H1 (cell line): ENCODE results near the gene ACADVL. TPM values are rescaled to one million over a fixed set of nuclear protein-coding genes. Genes with fewer than 3 reads are reported as not detected.
A peak's percentile ranks its signal among the peaks of the same experiment; 100 is the strongest.

ENCODE experiments used
- BRCA1 ChIP-seq: IDR thresholded peaks from 2 replicates; pipeline ENCODE4 v1.6.1; 2012; ENCODE audit warnings: low read depth, low read length, improper control_type of control experiment
- CHD7 ChIP-seq: fragments of 300-600 bp; sonication (generic); IDR thresholded peaks from 2 replicates; pipeline ENCODE4 v1.7.1; 2012; ENCODE audit warnings: low read length, moderate library complexity, mild to moderate bottlenecking, inconsistent platforms; ENCODE audit not compliant: insufficient replicate concordance
- EZH2 ChIP-seq: fragments of 200-600 bp; sonication (generic); IDR thresholded peaks from 2 replicates; pipeline ENCODE4 v1.7.1; 2012; ENCODE audit warnings: low read depth, mild to moderate bottlenecking, moderate library complexity, low read length, inconsistent platforms; ENCODE audit not compliant: severe bottlenecking
- MAX ChIP-seq: IDR thresholded peaks from 2 replicates; pipeline ENCODE4 v1.6.1; 2012; ENCODE audit warnings: inconsistent platforms
- NRF1 ChIP-seq: IDR thresholded peaks from 2 replicates; pipeline ENCODE4 v1.6.1; 2011; ENCODE audit warnings: mild to moderate bottlenecking, low read depth, low read length, improper control_type of control experiment
- PHF8 ChIP-seq: fragments of 200-600 bp; sonication (generic); conservative IDR thresholded peaks from 2 replicates; pipeline ENCODE4 v1.7.1; 2012; ENCODE audit warnings: low read depth, mild to moderate bottlenecking, inconsistent platforms, low read length, moderate library complexity
- RAD21 ChIP-seq, 2 experiments: IDR thresholded peaks in 1 of 2; conservative IDR thresholded peaks in 1 of 2; 2 replicates each; pipeline ENCODE4 v1.6.1; 2011; ENCODE audit warnings: low read depth in 2 of 2, low read length in 2 of 2, improper control_type of control experiment in 1 of 2, inconsistent platforms in 1 of 2, mild to moderate bottlenecking in 1 of 2, moderate library complexity in 1 of 2
- SUZ12 ChIP-seq: fragments of 200-600 bp; sonication (generic); IDR thresholded peaks from 2 replicates; pipeline ENCODE4 v1.6.1; 2012; ENCODE audit warnings: mild to moderate bottlenecking, inconsistent platforms, low read length, moderate library complexity, mixed read lengths
- TCF12 ChIP-seq: IDR thresholded peaks from 2 replicates; pipeline ENCODE4 v1.6.1; 2011; ENCODE audit warnings: low read depth, mild to moderate bottlenecking, low read length
- polyA plus RNA-seq, 7 experiments: library from polyadenylated mRNA; depleted of rRNA in 3 of 7; stranded (reverse) in 5 of 7; unstranded in 2 of 7; fragments of >200 nt in 5 of 7; fragments of 200-250 nt in 2 of 7; gene quantifications; 1 replicate in 5 of 7; 2 replicates in 1 of 7; 4 replicates in 1 of 7; pipeline versions ENCODE4 v1.2.1 to v1.2.3, GENCODE V29; 2011 to 2013; ENCODE audit warnings: missing spikeins in 2 of 7, mixed read lengths in 2 of 7
- total RNA-seq: library from RNA; stranded (reverse); fragmentation: NEBNext Ultra II Directional; extraction: Animal tissue kit (Norgen Biotek cat#: 25700); gene quantifications from 2 replicates; pipeline ENCODE4 v1.2.1, GENCODE V29; 2021

The ACADVL gene
- total and polyA plus RNA-seq, 2 of the 8 experiments (the other 6 are each of a cell fraction or from before 2014, with no cell fraction given): 181 to 231 TPM

GRCh38 chr17:7234083-7234951, 14.6 kb downstream of the ACADVL start, which contains the start of gene DVL2 (continued):
- TF ChIP-seq TCF12: no peak
- TF ChIP-seq CHD7: no peak
- no peak for TF ChIP-seq SUZ12
- no peak; a peak in 1 of 4 replicates for TF ChIP-seq RAD21 (IDR thresholded peaks at IDR 0.05 in 1 of 2, conservative IDR thresholded peaks at IDR 0.05 in 1 of 2; ENCODE audit: low read depth in 2 of 2, low read length in 2 of 2)
- no peak for TF ChIP-seq EZH2
- TF ChIP-seq NRF1: peak; percentile 17
- TF ChIP-seq MAX: peak; percentile 93
- peak; percentile 84 for TF ChIP-seq PHF8
- no peak for TF ChIP-seq BRCA1
